CD14-positive monocyte (primary cell): ENCODE results near the gene LONRF2. TPM values are rescaled to one million over a fixed set of nuclear protein-coding genes. Genes with fewer than 3 reads are reported as not detected.

Experiments
- DNase-seq, 3 donors: peaks; one replicate each; pipeline ENCODE4 v3.0.0-alpha.2; 2011 to 2022
- H2AFZ ChIP-seq: 2 replicates; pipeline ENCODE4 v1.6.0; 2012; ENCODE audit warnings: mild to moderate bottlenecking, low read depth, low read length, inconsistent platforms; ENCODE audit not compliant: insufficient read depth, poor library complexity, severe bottlenecking
- H3K27ac ChIP-seq, 2 donors: 1 replicate in 1 of 2; 2 replicates in 1 of 2; pipeline ENCODE4 v1.5.1; 2012 to 2013; ENCODE audit warnings: low read length in 2 of 2, control low read depth in 1 of 2, inconsistent platforms in 1 of 2, low read depth in 1 of 2, mild to moderate bottlenecking in 1 of 2
- H3K27me3 ChIP-seq, 2 donors: one replicate each; pipeline versions ENCODE4 v1.6.0 to v1.6.1; 2011 to 2013; ENCODE audit warnings: low read length in 2 of 2; ENCODE audit not compliant: control insufficient read depth in 2 of 2, insufficient read depth in 2 of 2
- H3K36me3 ChIP-seq, 2 donors: replicated peaks in 1 of 2; 1 replicate in 1 of 2; 2 replicates in 1 of 2; pipeline versions ENCODE4 v1.5.1 to v1.6.1; 2012 to 2013; ENCODE audit warnings: low read length in 2 of 2, control low read depth in 1 of 2, inconsistent platforms in 1 of 2, mild to moderate bottlenecking in 1 of 2; ENCODE audit not compliant: insufficient read depth in 2 of 2, control insufficient read depth in 1 of 2
- H3K4me1 ChIP-seq, 2 donors: 1 replicate in 1 of 2; 2 replicates in 1 of 2; pipeline versions ENCODE4 v1.5.1 to v1.6.1; 2012 to 2013; ENCODE audit warnings: low read length in 2 of 2, control low read depth in 1 of 2, inconsistent platforms in 1 of 2, mild to moderate bottlenecking in 1 of 2, moderate library complexity in 1 of 2; ENCODE audit not compliant: insufficient read depth in 2 of 2, control insufficient read depth in 1 of 2
- H3K4me2 ChIP-seq: replicated peaks from 2 replicates; pipeline ENCODE3; 2012; ENCODE audit warnings: low read length, moderate library complexity, mild to moderate bottlenecking; ENCODE audit not compliant: poor library complexity, severe bottlenecking; ENCODE audit errors: extremely low read depth
- H3K4me3 ChIP-seq, 3 experiments: fragments of 200-600 bp in 1 of 3; sonication (generic) in 1 of 3; replicated peaks in 1 of 3; 1 replicate in 2 of 3; 2 replicates in 1 of 3; pipeline ENCODE4 v1.5.1; 2011 to 2013; ENCODE audit warnings: low read length in 3 of 3, mild to moderate bottlenecking in 3 of 3, control low read depth in 2 of 3, low read depth in 2 of 3, inconsistent platforms in 1 of 3, moderate library complexity in 1 of 3
- H3K79me2 ChIP-seq: 2 replicates; pipeline ENCODE4 v1.6.0; 2012; ENCODE audit warnings: mild to moderate bottlenecking, control low read depth, inconsistent platforms, low read length, moderate library complexity; ENCODE audit not compliant: insufficient read depth
- H3K9ac ChIP-seq: 2 replicates; pipeline ENCODE4 v1.6.0; 2017; ENCODE audit warnings: low read length, mild to moderate bottlenecking; ENCODE audit not compliant: insufficient read depth, poor library complexity, severe bottlenecking
- H3K9me3 ChIP-seq, 2 donors: replicated peaks in 1 of 2; 1 replicate in 1 of 2; 2 replicates in 1 of 2; pipeline versions ENCODE4 v1.5.1 to v1.6.1; 2012 to 2013; ENCODE audit warnings: low read length in 2 of 2, control low read depth in 1 of 2; ENCODE audit not compliant: control insufficient read depth in 1 of 2, insufficient read depth in 1 of 2
- H4K20me1 ChIP-seq: 2 replicates; pipeline ENCODE4 v1.6.0; 2012; ENCODE audit warnings: mild to moderate bottlenecking, low read length, control low read depth, moderate library complexity; ENCODE audit not compliant: insufficient read depth
- H3K27ac Mint-ChIP-seq, 7 donors: one replicate each; pipeline ENCODE4 v1.8.0; 2020; ENCODE audit warnings: mild to moderate bottlenecking in 7 of 7, mixed read lengths in 7 of 7, moderate library complexity in 6 of 7, inconsistent platforms in 2 of 7
- H3K27me3 Mint-ChIP-seq, 3 donors: one replicate each; pipeline ENCODE4 v1.8.0; 2021 to 2022; ENCODE audit warnings: low read depth in 3 of 3, mild to moderate bottlenecking in 3 of 3, mixed read lengths in 3 of 3, moderate library complexity in 3 of 3, inconsistent platforms in 1 of 3
- H3K36me3 Mint-ChIP-seq, 2 donors: one replicate each; pipeline ENCODE4 v1.8.0; 2020; ENCODE audit warnings: mixed read lengths in 2 of 2, inconsistent platforms in 1 of 2, mild to moderate bottlenecking in 1 of 2
- H3K4me1 Mint-ChIP-seq: one replicate; pipeline ENCODE4 v1.8.0; 2020; ENCODE audit warnings: mild to moderate bottlenecking, mixed read lengths
- H3K4me3 Mint-ChIP-seq, 2 donors: one replicate each; pipeline ENCODE4 v1.8.0; 2020; ENCODE audit warnings: mild to moderate bottlenecking in 2 of 2, mixed read lengths in 2 of 2, moderate library complexity in 1 of 2
- H3K9me3 Mint-ChIP-seq, 7 donors: one replicate each; pipeline ENCODE4 v1.8.0; 2020 to 2022; ENCODE audit warnings: mixed read lengths in 7 of 7, mild to moderate bottlenecking in 6 of 7, moderate library complexity in 6 of 7, inconsistent platforms in 2 of 7
- CTCF ChIP-seq: fragments of 200-600 bp; IDR thresholded peaks from one replicate; pipeline ENCODE4 v1.8.0; 2022; ENCODE audit warnings: antibody characterized with exemption, mild to moderate bottlenecking
- WGBS: methylation state at CpG from one replicate; pipeline ENCODE4 v1.1.5; 2013; ENCODE audit warnings: missing lambda C conversion rate; ENCODE audit not compliant: insufficient coverage; 5-methylcytosine and 5-hydroxymethylcytosine counted together
- intact Hi-C, 2 donors: fragments of 100-400 bp; cut with micrococcal nuclease; formaldehyde crosslinking; loops; one replicate each; pipeline versions ENCODE4 v1.15.0 to v1.15.1; 2023
- polyA plus RNA-seq, 3 donors: library from polyadenylated mRNA; depleted of rRNA in 1 of 3; unstranded in 2 of 3; stranded (reverse) in 1 of 3; fragments of 300-500 nt in 2 of 3; fragments of >200 nt in 1 of 3; fragmentation: Illumina TruSeq in 2 of 3; gene quantifications; 1 replicate in 2 of 3; 2 replicates in 1 of 3; pipeline ENCODE4 v1.2.3, GENCODE V29; 2012 to 2021

The LONRF2 gene
- polyA plus RNA-seq, 3 donors, result not detected

- H2AFZ ChIP-seq, result no peak overlapping the region
- Mint-ChIP-seq H3K36me3 (no peaks in the 10 kb centered on the region), H3K27me3 (peaks cover 2 to 18% (median 2%) of the 10 kb centered on the region in 3 donors), H3K4me3 (no peak overlapping the region), H3K27ac (no peak overlapping the region), H3K4me1 (no peaks in the 10 kb centered on the region), H3K9me3 (no peaks in the 10 kb centered on the region)
- intact Hi-C loops, result no loop called here
- WGBS, result 55% methylated on average over 2 of the region's 6 CpGs
- DNase-seq, result no peak
- H3K27ac ChIP-seq, result no peak overlapping the region
- H4K20me1 ChIP-seq, result no peaks in the 10 kb centered on the region
- no peaks in the 10 kb centered on the region for H3K4me1 ChIP-seq
- no peak for TF ChIP-seq CTCF
- H3K9me3 ChIP-seq, result no peaks in the 10 kb centered on the region
- H3K4me2 ChIP-seq, result no peak overlapping the region
- H3K36me3 ChIP-seq, result no peaks in the 10 kb centered on the region
- H3K9ac ChIP-seq, result no peak overlapping the region
- no peak overlapping the region for H3K4me3 ChIP-seq
- H3K27me3 ChIP-seq, result no peaks in the 10 kb centered on the region
- H3K79me2 ChIP-seq, result no peaks in the 10 kb centered on the region
Measured at GRCh38 chr2:100285691-100286090, 36.6 kb downstream of the LONRF2 start.

- Histone ChIP-seq H3K9ac (no peak overlapping the region), H3K9me3 (no peaks in the 10 kb centered on the region), H3K36me3 (no peaks in the 10 kb centered on the region), H3K4me2 (no peak overlapping the region), H3K79me2 (no peaks in the 10 kb centered on the region), H3K27me3 (no peaks in the 10 kb centered on the region), H2AFZ (no peak overlapping the region), H3K27ac (no peak overlapping the region), H3K4me1 (no peaks in the 10 kb centered on the region), H4K20me1 (no peaks in the 10 kb centered on the region), H3K4me3 (no peak overlapping the region)
- intact Hi-C loops, result no loop called here
- Mint-ChIP-seq H3K27ac (no peak overlapping the region), H3K4me3 (no peak overlapping the region), H3K4me1 (no peaks in the 10 kb centered on the region), H3K36me3 (no peaks in the 10 kb centered on the region), H3K9me3 (no peaks in the 10 kb centered on the region), H3K27me3 (peaks cover 2 to 23% (median 8%) of the 10 kb centered on the region in 3 donors)
- DNase-seq, result no peak
- no CpG with 5 or more reads among the region's 3 CpGs for WGBS
- no peak for TF ChIP-seq CTCF
Measured at GRCh38 chr2:100285011-100285410, 37.3 kb downstream of the LONRF2 start.
